ENCODE measurements around the gene SERPING1. TPM values are rescaled to one million over a fixed set of nuclear protein-coding genes. Genes with fewer than 3 reads are reported as not detected.

The SERPING1 gene
- total and polyA plus RNA-seq, 2 of the 13 experiments (the other 11 are each of a cell fraction or from before 2014, with no cell fraction given), result 2.0 to 10.4 TPM

GRCh38 chr11:57659669-57660068, 62.2 kb downstream of the SERPING1 start:
- Histone ChIP-seq H2AFZ (ENCODE audit: low read length) (no peak overlapping the region), H3K79me2 (ENCODE audit: insufficient read depth, low read length) (peaks cover 20% of the 10 kb centered on the region), H3K4me3 (replicated peaks in 1 of 3; ENCODE audit: insufficient read depth in 1 of 3, low read depth in 2 of 3, low read length in 3 of 3) (no peak overlapping the region), H3K9ac (ENCODE audit: insufficient read depth, low read depth, low read length) (no peak overlapping the region), H3K4me2 (ENCODE audit: low read depth, low read length) (no peak overlapping the region), H4K20me1 (ENCODE audit: insufficient read depth, low read length) (no peaks in the 10 kb centered on the region), H3K27me3 (ENCODE audit: control insufficient read depth in 1 of 2, insufficient read depth in 2 of 2, low read length in 2 of 2) (peaks cover 0 to 4% of the 10 kb centered on the region in 2 experiments; a peak in 1 of 5 replicates), H3K27ac (ENCODE audit: extremely low read length, insufficient read depth, low read length) (no peak overlapping the region), H3K4me1 (ENCODE audit: insufficient read depth, low read length) (peaks cover 18% of the 10 kb centered on the region; the same call in 1 of the 2 replicates), H3K36me3 (replicated peaks in 1 of 2; ENCODE audit: control insufficient read depth in 1 of 2, insufficient read depth in 2 of 2, low read length in 2 of 2) (peaks cover 11 to 22% of the 10 kb centered on the region in 2 experiments), H3K9me3 (ENCODE audit: low read length) (no peaks in the 10 kb centered on the region)
- in situ Hi-C loops (cut with HindIII; ENCODE audit: extremely low pct_ligation_motif_present, low pct_unique_long_range_greater_than_20kb), result loop anchor here (25.0 kb wide), 2 partner anchors 628 to 853 kb away; partner anchors contain the start of gene OR5B21
- TSS peak; percentile 24 for BruUV-seq (replicated peaks)
- no peak for FAIRE-seq
- WGBS (ENCODE audit: low lambda C conversion rate), result 98% methylated on average over 10 of the region's 14 CpGs
- POLR2A ChIA-PET, result no interaction called here
- DNase-seq (ENCODE audit: low spot score), result no peak
- TF ChIP-seq ZNF276 (CRISPR knock-in tag; IDR thresholded peaks at IDR 0.05; ENCODE audit: low read depth) (no peak), ZNF572 (CRISPR knock-in tag; IDR thresholded peaks at IDR 0.05) (no peak), TEAD2 (CRISPR knock-in tag; IDR thresholded peaks at IDR 0.05) (no peak)
- TF ChIP-seq, protein P1, sequence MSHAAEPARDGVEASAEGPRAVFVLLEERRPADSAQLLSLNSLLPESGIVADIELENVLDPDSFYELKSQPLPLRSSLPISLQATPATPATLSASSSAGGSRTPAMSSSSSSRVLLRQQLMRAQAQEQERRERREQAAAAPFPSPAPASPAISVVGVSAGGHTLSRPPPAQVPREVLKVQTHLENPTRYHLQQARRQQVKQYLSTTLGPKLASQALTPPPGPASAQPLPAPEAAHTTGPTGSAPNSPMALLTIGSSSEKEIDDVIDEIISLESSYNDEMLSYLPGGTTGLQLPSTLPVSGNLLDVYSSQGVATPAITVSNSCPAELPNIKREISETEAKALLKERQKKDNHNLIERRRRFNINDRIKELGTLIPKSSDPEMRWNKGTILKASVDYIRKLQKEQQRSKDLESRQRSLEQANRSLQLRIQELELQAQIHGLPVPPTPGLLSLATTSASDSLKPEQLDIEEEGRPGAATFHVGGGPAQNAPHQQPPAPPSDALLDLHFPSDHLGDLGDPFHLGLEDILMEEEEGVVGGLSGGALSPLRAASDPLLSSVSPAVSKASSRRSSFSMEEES (CRISPR knock-in tag; IDR thresholded peaks at IDR 0.05), result no peak
- TF ChIP-seq, protein P2, sequence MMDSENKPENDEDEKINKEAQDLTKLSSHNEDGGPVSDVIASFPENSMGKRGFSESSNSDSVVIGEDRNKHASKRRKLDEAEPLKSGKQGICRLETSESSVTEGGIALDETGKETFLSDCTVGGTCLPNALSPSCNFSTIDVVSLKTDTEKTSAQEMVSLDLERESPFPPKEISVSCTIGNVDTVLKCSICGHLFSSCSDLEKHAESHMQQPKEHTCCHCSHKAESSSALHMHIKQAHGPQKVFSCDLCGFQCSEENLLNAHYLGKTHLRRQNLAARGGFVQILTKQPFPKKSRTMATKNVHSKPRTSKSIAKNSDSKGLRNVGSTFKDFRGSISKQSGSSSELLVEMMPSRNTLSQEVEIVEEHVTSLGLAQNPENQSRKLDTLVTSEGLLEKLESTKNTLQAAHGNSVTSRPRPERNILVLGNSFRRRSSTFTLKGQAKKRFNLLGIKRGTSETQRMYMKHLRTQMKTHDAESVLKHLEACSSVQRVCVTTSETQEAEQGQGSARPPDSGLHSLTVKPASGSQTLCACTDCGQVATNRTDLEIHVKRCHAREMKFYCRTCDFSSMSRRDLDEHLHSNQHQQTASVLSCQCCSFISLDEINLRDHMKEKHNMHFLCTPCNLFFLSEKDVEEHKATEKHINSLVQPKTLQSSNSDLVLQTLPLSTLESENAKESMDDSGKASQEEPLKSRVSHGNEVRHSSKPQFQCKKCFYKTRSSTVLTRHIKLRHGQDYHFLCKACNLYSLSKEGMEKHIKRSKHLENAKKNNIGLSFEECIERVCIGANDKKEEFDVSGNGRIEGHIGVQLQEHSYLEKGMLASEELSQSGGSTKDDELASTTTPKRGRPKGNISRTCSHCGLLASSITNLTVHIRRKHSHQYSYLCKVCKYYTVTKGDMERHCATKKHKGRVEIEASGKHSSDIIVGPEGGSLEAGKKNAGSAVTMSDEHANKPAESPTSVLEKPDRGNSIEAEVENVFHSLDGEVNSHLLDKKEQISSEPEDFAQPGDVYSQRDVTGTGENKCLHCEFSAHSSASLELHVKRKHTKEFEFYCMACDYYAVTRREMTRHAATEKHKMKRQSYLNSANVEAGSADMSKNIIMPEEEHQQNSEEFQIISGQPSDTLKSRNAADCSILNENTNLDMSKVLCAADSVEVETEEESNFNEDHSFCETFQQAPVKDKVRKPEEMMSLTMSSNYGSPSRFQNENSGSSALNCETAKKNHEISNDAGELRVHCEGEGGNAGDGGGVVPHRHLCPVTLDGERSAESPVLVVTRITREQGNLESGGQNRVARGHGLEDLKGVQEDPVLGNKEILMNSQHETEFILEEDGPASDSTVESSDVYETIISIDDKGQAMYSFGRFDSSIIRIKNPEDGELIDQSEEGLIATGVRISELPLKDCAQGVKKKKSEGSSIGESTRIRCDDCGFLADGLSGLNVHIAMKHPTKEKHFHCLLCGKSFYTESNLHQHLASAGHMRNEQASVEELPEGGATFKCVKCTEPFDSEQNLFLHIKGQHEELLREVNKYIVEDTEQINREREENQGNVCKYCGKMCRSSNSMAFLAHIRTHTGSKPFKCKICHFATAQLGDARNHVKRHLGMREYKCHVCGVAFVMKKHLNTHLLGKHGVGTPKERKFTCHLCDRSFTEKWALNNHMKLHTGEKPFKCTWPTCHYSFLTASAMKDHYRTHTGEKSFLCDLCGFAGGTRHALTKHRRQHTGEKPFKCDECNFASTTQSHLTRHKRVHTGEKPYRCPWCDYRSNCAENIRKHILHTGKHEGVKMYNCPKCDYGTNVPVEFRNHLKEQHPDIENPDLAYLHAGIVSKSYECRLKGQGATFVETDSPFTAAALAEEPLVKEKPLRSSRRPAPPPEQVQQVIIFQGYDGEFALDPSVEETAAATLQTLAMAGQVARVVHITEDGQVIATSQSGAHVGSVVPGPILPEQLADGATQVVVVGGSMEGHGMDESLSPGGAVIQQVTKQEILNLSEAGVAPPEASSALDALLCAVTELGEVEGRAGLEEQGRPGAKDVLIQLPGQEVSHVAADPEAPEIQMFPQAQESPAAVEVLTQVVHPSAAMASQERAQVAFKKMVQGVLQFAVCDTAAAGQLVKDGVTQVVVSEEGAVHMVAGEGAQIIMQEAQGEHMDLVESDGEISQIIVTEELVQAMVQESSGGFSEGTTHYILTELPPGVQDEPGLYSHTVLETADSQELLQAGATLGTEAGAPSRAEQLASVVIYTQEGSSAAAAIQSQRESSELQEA (CRISPR knock-in tag; IDR thresholded peaks at IDR 0.05; ENCODE audit: not compliant biosample characterization), result no peak
- no peak for ATAC-seq
- intact Hi-C loops (cut with micrococcal nuclease; ENCODE audit: unreplicated experiment), result loop anchor here (10.0 kb wide), 1 partner anchor 145 kb away; no protein-coding TSS in a partner anchor
- CTCF ChIA-PET (ENCODE audit: low intra/inter-chr PET ratio, low total read pairs), result no interaction called here
